HL-60 (cell line): ENCODE measurements around the gene ARSG.

Experiments used
- CTCF ChIP-seq: IDR thresholded peaks from one replicate; pipeline ENCODE4 v1.5.1; 2011; ENCODE audit warnings: low read length, control low read depth, inconsistent platforms; ENCODE audit not compliant: insufficient read depth
- GABPA ChIP-seq: IDR thresholded peaks from 2 replicates; pipeline ENCODE4 v1.6.1; 2012; ENCODE audit warnings: low read depth
- POLR2AphosphoS5 ChIP-seq: IDR thresholded peaks from 2 replicates; pipeline ENCODE4 v1.6.1; 2012; ENCODE audit warnings: low read depth
- REST ChIP-seq: IDR thresholded peaks from 2 replicates; pipeline ENCODE4 v1.6.1; 2012; ENCODE audit warnings: low read depth; ENCODE audit not compliant: insufficient replicate concordance
- SPI1 ChIP-seq: IDR thresholded peaks from 2 replicates; pipeline ENCODE4 v1.6.1; 2012; ENCODE audit warnings: low read depth, mild to moderate bottlenecking, borderline replicate concordance

- TF ChIP-seq CTCF: no peak
- no peak for TF ChIP-seq POLR2AphosphoS5
- no peak for TF ChIP-seq REST
- TF ChIP-seq SPI1: no peak
- TF ChIP-seq GABPA: no peak
Observed at GRCh38 chr17:68248199-68248825, 43.0 kb upstream of the ARSG start.
